GM21423 (cell line): Measurements from ENCODE around the gene CCSER1.
"Not testable (repeated sequence)": the region's sequence is repeated elsewhere in the genome, so short reads cannot be mapped to it uniquely, and the experiment has no call there.

Experiments
- ATAC-seq: cut with Tn5 transposase; IDR thresholded peaks from one replicate; pipeline ENCODE4 v1.9.1; 2021; ENCODE audit warnings: mild to moderate bottlenecking, moderate library complexity; ENCODE audit not compliant: unreplicated experiment

The CCSER1 gene

DNA sequence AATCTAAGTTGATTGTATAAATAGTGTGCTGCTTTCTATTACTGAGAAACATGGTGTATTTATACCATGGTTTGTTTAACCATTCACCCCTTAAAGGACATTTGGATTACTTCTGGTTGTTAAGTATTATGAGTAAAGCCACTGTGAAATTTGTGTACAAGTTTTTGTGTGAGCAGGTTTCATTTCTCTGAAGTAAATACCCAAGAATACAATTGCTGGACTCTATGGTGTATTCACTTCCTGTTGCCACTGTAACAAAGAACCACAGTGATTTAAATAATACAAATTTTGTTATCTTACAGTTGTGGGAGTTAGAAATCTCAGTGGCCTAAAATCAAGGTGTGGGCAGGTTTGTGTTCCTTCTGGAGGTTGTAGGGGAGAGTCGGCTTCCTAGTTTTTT is 869.6 kb downstream of the CCSER1 start:
- ATAC-seq, result peak; percentile 60

DNA sequence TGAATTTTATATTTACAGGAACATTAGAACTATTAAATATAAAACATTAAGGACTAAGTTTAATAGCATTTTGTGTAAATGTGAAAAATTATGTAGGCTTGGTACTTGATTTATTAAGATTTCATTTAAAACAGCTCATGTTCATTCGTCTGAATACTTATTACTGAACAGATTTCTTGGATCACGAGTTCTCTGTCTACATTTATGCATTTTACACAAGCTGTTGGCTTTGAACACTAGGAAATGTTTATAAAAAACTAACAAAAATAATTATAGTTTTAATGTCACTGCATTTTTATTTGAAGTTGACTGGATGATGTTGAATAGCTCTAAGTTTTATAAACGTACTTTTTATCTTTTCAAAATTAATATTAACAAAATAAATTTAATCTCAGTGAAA is 888.7 kb downstream of the CCSER1 start:
- ATAC-seq, result no peak

GRCh38 chr4:91019513-91019912 is 892.3 kb downstream of the CCSER1 start:
- ATAC-seq, result no peak

DNA sequence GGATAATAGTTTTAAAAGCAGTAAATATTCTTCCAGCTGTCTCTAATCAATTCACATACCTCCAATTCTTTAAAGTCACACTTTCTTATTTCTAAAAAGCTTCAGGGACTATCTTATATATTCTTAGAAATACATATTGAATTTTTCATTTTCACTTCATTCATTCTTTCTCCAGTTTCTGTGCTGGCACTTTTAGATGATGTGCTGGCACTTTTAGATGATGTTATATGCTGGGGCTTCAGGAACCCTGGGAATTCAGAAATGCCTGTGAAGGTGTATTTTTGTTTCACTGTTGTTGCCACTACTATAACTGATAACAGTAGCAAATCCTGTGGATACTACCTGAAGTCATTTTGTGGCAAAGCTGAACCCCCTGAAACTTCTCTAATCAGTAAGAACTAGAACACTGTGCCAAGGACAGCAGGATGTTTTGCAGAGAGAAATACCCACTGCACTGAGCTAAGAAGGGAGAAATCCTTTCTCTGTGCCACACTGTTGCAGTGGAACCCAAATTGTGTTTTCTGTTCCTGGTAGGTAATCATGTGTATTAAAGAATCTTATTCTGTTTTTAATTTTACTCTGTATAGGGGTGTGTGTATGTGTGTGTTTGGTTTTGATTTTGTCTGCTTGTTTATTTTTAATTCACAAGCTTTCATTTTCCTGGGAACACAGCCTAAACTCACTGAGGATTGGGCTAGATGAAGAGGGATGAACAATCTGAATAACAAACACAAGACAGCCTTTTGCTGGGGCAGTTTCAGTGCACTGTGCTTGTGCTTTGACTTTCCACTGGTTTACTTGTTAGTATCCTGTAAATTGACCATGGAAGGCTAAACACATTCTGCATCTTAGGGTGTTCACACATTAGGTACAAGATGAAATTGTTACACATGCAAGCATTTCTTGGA is 898.3 kb downstream of the CCSER1 start:
- no peak for ATAC-seq

- no peak for ATAC-seq
Measured at GRCh38 chr4:91028228-91028627, 901.0 kb downstream of the CCSER1 start.

GRCh38 chr4:91031761-91032160 is 904.6 kb downstream of the CCSER1 start:
- ATAC-seq, result no peak

GRCh38 chr4:91032725-91033445 is 905.7 kb downstream of the CCSER1 start:
- ATAC-seq, result no peak

DNA sequence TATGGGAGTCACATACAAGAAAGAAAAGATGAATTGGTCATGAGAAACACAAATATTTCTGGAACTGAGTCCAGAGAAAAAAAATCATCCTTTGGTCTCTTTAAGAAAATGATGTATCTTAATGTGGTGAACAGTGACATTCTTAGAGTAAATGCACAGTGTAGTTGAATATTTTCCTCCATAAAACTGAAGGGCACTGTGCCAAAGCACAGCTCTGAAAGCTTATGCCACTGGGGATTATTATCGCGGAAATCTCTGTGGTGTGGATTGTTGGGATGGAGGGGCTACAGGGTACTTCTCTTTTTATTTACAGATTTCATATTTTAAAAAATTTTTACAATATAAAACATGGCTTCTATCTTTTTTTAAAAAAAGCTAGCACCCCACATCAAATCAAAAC is 908.1 kb downstream of the CCSER1 start:
- ATAC-seq, result no peak

DNA sequence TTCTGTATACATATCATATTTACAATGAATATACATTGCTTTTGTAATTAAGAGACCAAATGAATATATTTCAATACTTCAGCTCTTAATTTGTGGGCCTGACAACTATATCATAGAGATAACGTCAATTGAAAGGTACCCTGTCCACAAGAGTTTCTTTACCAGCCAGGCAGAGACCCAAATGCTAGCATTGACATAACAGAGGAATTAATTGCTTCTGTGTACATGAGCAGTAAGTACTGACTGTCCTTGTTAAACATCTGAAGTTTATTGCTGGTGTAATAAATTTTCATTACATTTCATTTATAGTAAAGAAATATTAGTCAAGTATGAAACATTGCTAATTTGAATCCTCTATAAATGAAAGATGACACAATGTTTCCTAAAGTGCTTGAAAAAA is 910.8 kb downstream of the CCSER1 start:
- ATAC-seq, result no peak

DNA sequence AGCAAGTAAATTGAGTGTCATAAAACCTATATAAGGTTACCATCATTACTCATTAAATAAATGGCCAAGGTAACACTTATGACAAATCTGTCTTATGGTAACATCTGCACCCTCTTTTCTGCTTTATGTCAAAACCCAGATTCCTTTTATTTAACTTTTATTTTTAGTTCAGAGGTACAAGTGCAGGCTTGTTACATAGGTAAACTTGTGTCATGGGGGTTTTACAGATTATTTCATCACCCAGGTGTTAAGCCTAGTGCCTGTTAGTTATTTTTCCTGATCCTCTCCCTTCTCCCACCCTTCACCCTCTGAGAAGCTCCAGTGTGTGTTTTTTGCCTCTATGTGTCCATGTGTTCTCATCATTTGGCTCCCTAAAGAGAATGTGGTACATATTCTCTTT is 930.7 kb downstream of the CCSER1 start:
- no peak for ATAC-seq

- ATAC-seq, result no peak
Measured at GRCh38 chr4:91058345-91058744, 931.2 kb downstream of the CCSER1 start.

DNA sequence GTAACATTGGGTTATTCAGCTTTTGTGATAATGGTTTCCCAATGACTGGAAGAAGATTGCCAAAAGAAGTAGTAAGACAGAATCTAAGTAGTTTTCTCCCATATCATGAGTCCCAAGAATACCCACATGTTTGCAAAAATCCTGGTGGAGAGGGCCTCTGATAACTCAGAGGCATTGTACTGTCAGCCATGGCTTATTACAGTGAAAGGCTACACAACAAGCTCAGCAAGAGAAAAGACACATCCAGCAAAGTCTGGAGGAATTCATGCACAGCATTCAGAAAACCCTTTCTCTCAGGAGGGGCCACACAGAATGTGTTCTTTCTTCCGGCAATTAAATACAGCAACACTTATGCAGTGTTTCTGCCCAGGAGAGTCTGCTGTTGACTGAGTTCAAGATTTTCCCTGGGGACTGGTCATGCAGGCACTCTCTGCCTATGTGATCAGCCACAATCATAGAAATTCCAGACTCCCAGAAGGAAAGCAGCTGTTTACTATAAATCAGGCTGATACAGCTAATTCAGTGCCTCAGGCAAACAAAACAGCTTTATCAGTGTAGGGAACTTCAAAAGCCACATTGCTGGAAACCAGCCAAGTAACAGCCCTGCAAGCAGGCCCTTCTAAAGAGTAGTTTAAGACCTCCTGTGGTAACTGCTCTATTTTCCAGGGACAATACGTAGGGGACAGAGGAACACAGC is 937.1 kb downstream of the CCSER1 start:
- no peak for ATAC-seq

DNA sequence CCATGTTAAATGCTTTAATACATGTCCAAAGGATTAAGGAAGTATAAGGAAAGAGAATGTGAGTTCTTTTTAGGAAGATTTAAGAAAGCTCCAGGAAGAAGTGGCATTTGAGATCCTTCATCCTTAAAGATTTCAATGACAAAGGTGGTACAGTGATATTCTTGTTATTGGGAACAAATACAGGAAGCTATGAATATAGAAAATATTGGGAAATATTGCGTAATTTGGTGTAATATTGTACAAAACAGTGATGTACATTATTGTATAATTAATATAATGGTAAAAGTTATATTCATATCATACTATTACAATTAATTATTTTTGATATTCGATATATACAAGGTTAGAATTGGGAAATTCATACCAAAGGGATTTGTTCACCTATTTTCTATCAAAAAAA is 937.9 kb downstream of the CCSER1 start:
- ATAC-seq, result no peak

DNA sequence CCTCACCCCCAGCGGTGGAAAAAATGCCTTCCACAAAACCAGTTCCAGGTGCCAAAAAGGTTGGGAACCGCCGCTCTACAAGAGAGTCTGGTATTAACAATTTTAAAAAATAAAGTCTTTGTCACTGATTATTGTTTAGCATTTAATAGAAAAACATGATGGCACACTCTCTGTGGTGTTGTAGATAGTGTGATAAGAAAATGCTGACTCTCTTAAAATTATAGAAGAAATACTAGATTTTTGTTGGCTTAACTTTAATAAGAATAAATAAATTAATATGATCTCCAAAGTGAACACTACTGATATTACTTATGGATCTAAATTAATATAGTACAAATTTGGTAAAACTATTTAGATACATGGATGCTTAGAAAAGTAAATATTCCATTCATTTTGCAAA is 943.5 kb downstream of the CCSER1 start:
- no peak for ATAC-seq

DNA sequence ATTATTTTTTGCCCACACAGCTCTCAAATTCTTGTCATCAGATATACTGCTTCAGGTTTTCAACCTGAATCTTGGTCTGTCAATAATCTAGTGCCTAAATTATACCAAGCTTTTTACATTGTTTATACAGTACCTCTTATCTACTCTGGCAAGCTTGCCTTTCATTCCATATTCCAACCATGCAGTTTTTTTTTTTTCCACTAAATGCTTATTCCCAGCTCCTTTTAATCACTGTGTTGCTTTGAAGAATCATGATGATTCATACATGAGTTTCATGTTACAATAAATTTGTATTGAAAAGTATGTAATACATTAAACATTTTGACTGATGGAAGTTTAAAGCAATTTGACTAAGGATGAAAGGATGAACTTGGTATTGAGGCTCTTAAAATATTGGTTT is 949.0 kb downstream of the CCSER1 start:
- no peak for ATAC-seq

- no peak for ATAC-seq
Measured at GRCh38 chr4:91085961-91086360, 958.8 kb downstream of the CCSER1 start.

DNA sequence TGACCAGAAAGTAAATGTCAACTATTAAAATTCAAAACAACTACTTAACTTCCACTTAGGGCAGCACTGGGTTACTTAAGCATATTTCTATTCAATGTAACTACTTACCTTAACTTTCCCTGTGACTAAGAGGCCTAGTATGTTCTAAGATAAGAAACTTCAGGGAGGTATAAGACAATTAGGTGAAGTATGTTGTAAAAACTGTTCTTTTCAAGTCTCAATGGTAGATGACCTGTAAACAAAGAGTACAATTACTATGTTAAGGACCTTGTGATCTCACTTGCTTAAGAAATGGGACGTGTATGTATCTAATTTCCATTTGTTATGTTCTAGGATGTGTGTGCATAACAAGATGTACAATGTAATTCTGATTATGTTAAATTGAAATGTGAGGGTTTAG is 960.5 kb downstream of the CCSER1 start:
- ATAC-seq, result no peak

- no peak for ATAC-seq
Measured at GRCh38 chr4:91089178-91089577, 962.0 kb downstream of the CCSER1 start.

DNA sequence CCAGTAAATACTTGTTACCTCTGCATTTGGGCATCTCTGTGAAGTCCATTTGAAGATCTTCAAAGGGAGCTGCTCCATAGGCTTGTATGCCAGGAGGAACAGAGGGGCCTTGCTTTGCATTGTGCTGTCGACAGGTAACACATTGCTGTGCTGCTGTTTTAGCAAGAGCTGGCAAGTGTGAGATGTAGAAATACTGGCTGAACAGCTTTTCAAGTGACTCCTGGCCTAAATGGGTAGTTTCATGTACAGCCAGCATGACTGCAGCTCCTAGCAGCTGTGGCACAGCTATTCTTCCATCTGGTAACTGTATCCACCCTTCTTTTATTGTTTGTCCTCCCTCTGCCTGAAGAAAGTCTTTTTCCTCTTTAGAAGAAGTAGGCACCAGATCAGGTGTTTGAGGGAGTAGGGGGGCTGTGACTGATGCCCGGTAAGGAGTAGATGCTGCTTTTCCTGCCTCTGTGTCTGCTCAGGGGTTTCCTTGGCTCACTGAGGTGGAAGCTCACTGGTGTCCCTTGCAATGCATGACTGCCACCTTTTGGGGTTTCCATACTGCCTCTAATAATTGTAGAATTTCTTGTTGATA is 965.3 kb downstream of the CCSER1 start:
- no peak for ATAC-seq

DNA sequence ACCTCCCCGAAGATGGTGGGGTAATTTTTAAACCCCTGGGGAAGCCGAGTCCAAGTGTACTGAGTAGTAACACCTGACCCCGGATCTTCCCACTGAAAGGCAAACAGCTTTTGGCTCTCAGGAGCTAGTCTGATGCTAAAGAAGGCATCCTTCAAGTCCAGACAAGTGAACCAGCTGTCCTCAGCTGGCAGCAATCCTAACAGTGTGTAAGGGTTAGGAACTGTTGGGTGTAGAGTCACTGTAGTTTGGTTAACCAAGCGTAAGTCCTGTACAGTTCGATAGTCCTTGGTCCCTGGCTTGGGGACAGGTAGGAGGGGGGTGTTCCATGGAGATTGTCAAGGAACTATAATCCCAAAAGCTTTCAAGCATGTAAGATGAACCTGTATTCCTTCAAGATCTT is 967.0 kb downstream of the CCSER1 start:
- ATAC-seq, result not testable (repeated sequence)

- ATAC-seq, result no peak
Measured at GRCh38 chr4:91099666-91100065, 972.5 kb downstream of the CCSER1 start.
